22Rv1 (cell line): Measurements from ENCODE around the gene PPP2R2B.

Experiments
- ZFX ChIP-seq: fragments of 450-650 bp; IDR thresholded peaks from 2 replicates; pipeline ENCODE4 v1.6.1; 2017; ENCODE audit warnings: antibody characterized with exemption, borderline replicate concordance
- TF ChIP-seq, protein P1 (sequence below): fragments of 450-650 bp; IDR thresholded peaks from 2 replicates; pipeline ENCODE4 v1.5.1; 2017; ENCODE audit warnings: mild to moderate bottlenecking

DNA sequence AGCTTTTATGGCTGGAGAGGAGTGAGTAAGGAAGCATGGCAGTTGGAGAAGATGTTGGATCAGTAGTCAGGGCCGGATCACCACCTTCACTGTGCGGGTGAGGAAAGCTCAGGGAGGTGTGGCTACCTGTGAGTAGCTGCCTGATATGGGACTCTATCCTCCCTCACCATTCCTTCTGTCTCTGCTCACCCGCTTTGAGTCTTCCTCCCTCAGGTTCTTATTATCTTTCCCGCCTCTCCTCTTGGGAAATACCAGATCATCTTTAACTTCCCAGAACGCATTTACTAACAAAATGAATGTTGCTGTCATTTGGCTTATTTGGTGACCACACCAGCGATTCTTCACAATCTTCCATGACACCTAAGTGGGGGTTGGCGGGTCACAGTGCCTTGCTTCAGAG, 221.9 kb downstream of the PPP2R2B start:
- TF ChIP-seq, protein P1, sequence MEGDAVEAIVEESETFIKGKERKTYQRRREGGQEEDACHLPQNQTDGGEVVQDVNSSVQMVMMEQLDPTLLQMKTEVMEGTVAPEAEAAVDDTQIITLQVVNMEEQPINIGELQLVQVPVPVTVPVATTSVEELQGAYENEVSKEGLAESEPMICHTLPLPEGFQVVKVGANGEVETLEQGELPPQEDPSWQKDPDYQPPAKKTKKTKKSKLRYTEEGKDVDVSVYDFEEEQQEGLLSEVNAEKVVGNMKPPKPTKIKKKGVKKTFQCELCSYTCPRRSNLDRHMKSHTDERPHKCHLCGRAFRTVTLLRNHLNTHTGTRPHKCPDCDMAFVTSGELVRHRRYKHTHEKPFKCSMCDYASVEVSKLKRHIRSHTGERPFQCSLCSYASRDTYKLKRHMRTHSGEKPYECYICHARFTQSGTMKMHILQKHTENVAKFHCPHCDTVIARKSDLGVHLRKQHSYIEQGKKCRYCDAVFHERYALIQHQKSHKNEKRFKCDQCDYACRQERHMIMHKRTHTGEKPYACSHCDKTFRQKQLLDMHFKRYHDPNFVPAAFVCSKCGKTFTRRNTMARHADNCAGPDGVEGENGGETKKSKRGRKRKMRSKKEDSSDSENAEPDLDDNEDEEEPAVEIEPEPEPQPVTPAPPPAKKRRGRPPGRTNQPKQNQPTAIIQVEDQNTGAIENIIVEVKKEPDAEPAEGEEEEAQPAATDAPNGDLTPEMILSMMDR, result no peak
- TF ChIP-seq ZFX, result no peak
